LHCN-M2 (cell line): ENCODE data around the gene GP2. TPM values are rescaled to one million over a fixed set of nuclear protein-coding genes. Genes with fewer than 3 reads are reported as not detected.

ENCODE experiments used
- total RNA-seq: library from RNA; depleted of rRNA; stranded (reverse); fragments of >200 nt; gene quantifications from 2 replicates; pipeline ENCODE4 v1.2.3, GENCODE V29; 2014; rRNA removed

Gene GP2
- total RNA-seq, 1 experiment from 2014 or later = not detected

Other genes starting within 250 kb of the GP2 start
- gene UMOD, start 25.2 kb upstream of the GP2 start, total RNA-seq = not detected in 2 replicates
- not detected in 2 replicates for gene PDILT, start 77.2 kb upstream of the GP2 start, total RNA-seq
- 3.6 and 4.2 TPM in 2 replicates for gene ACSM5, start 82.0 kb upstream of the GP2 start, total RNA-seq
- gene ACSM2A, start 124.0 kb upstream of the GP2 start, total RNA-seq = not detected in 2 replicates
- not detected in 2 replicates for gene ACSM2B, start 248.9 kb upstream of the GP2 start, total RNA-seq